CD1c-positive myeloid dendritic cell (primary cell): Measurements from ENCODE around the gene NBAS.
A peak's percentile ranks its signal among the peaks of the same experiment; 100 is the strongest.
"Not testable (repeated sequence)": the region's sequence is repeated elsewhere in the genome, so short reads cannot be mapped to it uniquely, and the experiment has no call there.

Experiments
- DNase-seq: peaks from one replicate; pipeline ENCODE4 v3.0.0-alpha.2; 2016; ENCODE audit errors: extremely low spot score

Gene NBAS

DNA sequence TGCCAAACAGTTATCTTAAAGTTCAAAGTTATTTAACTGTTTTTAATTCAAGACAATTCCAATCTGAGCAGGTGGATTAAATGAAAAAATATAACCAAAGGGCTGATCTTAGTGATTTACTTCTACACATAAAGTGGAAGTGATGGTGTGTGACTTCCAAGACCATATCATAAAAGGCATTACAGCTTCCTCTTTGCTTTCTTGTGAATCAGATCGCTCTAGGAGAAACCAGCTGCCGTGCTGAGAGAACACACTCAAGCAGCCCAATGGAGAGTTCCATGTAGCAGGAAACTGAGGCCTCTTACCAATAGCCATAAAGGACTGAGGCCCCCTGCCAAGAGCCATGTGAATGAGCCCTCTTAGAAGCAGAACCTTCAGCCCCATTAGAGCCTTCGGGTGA is 197.4 kb downstream of the NBAS start:
- DNase-seq: peak; percentile 5

DNA sequence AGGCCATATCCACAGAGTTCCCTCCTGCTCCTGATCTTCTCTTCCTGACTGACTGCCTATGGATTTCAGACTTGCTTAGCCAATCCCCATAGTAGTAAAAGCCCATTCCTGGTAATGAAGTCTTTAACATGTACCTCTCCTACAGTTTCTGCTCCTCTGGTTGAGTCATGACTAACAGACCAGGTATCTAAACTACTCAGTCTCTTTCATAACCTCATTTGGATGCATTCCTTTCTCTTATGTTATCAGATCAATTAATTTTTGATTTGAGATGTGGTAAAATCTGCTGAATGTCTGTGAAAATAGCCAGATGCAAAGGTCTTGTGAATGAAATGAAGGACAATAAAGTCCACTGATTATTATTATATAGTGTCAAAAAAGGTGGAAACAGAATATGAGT is 198.0 kb downstream of the NBAS start:
- no peak for DNase-seq

DNA sequence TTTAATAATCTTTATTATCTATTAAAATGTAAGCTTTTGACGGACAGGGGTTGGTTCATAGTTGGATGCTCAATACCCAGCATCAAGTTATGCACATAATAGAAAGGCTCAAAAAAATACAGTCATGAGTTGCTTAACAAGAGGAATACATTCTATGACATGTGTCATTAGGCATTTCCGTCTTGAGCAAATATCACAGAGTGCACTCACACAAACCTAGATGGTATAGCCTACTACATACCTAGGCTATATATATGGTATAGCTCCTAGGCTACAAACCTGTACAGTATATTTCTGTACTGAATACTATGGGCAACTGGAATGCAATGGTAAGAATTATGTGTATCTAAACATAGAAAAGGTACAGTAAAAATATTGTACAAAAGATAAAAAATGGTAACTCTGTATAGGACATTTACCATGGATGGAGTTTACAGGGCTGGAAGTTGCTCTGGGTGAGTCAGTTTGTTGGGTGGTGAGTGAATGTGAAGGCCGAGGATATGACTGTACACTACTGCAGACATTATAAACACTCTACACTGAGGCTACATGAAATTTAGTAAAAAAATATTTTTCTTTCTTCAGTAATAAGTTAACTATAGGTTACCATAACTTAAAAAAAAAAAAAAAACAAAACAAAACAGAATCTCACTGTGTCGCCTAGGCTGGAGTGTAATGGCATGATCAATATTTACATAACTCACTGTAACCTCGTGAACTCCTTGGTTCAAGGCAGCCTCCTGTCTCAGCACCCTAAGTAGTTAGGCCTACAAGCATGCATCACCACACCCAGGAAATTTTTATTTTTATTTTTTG is 201.2 kb downstream of the NBAS start:
- DNase-seq: no peak

DNA sequence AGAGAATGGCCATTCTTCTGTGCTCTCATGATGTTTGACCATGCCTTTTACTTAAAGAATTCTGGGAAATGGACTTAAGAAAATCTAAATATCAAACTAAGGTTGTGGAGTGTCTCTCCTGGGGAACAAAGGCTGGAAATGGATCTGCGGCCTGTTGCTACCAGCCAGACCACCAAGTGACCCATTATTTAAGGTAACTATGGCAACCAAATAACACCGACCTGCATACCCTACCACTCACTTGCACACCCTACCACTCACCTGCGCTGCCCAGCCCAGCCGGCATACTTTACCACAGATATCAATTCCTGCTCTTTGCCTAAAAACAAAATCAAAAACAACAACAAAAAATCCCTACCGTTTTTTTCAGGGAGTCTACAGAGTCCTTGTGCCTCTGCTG is 203.2 kb downstream of the NBAS start:
- DNase-seq: no peak

DNA sequence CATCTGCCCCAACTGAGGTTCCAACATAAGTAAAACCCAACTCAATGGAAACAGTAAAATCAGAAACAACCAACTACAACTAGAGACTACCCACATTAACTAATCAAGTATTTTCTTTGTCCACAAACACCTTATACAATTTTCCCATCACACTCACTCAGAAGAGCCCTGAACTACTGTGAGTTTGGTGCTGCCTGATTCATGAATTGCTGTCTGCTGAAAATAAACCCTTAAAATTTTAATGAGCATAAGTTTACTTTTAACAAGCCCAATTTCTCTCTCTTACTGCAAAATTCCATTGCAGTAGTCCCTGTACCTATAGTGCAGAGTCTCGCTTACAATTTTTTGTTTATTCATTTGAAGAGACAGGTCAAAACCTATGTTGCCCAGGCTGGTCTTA is 203.9 kb downstream of the NBAS start:
- no peak for DNase-seq

DNA sequence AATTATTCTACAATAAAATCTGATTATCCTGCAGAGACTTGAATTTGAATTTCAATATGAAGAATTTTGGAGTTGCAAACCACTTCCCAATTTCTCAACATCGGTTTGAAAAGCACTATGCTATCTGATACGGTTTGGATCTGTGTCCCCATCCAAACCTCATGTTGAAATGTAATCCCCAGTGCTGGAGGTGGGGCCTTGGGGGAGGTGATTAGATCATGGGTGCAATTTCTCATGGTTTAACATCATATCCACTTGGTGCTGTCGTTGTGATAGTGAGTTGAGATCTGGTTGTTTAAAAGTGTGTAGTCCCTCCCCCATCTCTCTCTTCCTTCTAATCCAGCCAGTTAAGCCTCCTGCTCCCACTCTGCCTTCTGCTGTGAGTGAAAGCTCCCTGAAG is 205.7 kb downstream of the NBAS start:
- no peak for DNase-seq

DNA sequence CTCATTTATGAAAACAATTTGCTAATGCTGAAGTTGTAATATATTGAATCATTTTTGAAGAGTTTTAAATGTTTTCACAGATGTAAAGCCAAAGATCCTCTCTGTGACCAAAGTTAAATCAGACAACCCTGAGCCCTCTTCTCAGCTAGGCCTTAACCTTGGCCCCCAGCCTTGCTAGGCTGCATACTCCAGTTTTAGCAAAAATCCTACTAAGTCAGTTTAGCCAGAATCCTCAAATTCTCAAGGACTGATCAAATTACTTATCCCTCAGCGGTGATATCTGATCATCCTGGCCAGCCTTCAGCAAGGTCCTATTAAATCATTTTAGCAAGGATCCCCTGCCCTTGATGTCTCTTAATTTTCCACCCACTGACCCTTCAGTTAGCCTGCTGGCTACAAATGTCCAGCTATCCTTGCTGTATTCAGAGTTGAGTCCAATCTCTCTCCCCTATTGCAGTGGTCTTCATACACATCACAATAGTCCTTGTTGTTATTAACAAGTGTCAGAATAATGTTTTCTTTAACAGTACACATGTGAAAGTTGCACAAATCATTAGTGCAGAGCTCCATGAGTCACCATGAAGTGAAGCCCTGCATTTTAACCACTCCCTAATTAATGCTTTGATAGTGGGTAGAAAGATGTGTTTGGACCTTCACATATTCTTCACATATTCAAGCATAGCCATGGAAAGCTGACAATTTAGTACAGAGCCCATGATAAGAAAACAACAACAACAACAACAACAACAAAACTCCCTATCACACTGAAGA is 206.4 kb downstream of the NBAS start:
- no peak for DNase-seq

DNA sequence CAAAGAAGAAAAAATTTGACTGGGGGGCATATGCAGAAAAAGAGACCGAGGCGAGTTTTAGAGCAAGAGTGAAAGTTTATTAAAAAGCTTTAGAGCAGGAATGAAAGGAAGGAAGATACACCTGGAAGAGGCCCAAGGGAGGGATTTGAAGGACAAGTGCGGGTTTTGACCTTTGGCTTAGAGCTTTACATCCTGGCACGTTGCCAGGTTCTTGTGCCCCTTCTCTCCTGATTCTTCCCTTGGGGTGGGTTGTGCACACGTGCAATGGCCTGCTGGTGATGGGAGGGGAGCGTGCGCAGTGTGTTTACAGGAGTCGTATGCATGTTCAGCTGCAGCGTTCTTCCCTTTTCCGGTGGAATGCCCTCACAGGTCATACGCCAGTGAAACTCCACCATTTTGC is 208.8 kb downstream of the NBAS start:
- no peak for DNase-seq

DNA sequence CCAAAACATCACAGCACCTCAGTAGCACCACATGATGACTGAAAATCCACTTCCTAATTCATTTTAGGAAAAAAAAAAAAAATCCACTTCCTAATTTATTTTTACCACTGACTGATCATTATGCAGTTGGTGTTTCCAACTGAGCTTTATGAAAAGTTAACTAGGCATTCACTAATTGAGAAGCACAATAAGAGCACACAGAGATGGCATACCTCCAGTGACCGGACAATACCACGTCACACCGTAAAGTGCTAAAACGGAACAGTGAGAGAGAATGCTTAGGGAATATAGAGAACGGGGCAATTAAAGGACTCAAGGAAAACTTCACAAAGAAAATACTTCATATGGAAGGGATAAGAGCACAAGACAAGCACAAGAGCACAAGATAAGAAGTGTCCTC is 212.5 kb downstream of the NBAS start:
- DNase-seq: no peak

DNA sequence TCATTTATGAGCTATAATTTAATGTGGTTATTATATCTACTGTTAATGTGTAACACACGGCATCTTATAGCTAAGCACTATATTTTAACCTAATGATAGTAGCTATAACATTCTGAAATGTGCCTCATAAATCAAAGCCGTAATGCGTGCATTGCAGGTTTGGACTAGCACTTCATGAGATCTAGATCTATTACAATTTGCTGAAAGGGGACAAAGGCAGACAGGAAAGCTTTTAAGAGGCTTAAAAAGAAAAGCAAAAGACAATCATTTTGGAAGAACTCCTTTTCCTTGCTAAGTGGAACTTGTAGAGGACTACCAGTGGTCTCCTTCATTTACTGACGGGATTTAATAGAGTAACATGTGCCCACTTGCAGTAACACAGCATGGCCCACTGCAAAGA is 213.1 kb downstream of the NBAS start:
- no peak for DNase-seq

DNA sequence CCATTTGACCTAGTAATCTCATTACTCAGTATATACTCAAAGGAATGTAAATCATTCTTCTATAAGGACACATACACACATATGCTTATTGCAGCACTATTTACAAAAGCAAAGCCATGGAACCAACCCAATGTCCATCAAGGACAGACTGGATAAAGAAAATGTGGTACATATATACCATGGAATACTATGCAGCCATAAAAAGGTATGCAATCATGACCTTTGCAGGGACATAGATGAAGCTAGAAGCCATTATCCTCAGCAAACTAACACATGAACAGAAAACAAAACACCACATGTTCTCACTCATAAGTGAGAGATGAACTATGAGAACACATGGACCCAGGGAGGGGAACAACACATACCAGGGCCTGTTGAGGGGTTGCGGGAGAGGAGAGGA is 214.5 kb downstream of the NBAS start:
- no peak for DNase-seq

DNA sequence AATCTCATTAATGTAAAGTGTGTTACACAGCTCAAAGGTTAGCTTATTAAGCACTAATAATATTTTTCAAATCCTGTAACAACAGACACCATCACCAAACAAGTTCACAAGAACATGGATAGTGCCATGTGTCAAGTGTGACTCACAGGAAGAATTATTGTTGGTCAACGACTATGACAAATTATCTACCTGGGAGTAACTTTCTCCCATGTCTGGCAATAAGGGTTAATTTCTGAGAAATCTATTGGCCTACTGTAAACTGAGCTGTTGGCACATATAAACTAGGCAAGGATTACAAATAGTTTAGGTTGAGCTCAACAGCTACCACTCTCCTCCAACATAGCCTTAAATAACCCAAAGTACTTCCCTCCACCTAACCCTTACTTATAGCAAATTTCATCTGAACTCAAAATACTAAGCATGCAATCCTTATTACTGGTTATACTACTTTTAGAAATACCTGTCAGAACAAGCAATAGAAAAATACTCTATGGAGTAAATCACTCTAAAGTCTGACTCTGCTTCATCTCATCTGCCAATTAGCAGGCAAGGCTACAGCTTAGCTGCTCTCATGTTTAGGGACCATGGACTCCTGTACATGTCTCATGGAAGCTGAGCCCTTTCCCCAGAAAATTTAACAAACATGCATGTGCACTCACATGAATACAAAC is 223.0 kb downstream of the NBAS start:
- DNase-seq: no peak

DNA sequence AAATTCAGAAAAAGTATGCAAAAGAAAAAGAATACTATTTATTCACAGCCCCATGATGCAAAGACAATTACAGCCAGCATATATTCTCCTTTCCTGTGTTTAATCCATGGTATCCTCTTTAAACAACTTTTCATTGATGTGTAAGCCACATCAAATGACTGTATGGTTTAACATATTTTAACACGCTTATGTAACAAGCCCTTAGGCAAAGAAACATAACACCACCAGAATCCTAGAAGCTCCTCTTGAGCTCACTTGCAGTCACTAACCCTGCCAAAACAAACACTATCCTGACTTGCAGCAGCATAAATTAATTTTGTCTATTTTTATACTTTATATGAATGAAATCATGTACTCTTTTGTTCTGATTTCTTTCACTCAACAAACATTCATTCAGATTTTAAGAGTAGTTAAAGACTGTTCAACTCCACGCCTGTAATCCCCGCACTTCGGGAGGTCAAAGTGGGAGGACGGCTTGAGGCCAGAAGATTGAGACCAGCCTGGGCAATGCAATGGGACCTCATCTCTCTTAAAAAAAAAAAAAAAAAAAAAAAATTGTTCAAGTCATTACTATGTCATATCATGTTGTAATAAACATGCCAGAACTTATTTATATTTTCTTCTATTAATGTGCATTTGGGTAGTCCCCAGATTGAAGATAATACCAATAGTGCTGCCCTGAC is 226.3 kb downstream of the NBAS start:
- DNase-seq: no peak

DNA sequence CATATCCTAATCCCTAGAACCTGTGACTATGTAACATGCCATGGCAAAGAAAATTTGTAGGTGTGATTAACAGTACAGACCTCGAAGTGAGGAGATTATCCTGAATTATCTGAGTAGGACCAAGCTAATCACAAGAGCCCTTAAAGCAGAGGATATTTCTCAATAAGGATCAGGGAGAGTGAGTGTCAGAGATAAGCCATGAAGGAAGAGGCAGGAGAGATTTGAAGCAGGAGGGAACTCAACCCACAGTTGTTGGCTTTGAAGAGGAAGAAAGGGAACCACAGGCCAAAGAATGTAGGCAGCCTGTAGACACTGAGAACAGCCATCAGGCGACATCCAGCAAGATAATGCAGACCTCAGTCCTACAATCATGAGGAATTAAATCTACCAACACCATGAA is 229.3 kb downstream of the NBAS start:
- no peak for DNase-seq

DNA sequence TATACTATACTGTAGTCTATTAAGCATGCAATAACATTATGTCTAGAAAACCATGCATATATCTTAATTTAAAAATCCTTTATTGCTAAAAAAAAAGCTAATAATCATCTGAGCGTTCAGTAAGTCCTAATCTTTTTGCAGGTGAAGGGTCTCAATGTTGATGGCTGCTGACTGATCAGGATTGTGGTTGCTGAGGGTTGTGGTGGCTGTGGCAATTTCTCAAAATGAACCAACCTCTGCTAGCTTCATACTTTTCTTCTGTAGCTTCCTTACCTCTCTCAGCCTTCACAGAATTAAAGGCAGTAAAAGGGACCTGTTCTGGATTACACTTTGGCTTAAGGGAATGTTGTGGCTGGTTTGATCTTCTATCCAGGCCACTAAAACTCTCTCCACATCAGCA is 235.8 kb downstream of the NBAS start:
- no peak for DNase-seq

DNA sequence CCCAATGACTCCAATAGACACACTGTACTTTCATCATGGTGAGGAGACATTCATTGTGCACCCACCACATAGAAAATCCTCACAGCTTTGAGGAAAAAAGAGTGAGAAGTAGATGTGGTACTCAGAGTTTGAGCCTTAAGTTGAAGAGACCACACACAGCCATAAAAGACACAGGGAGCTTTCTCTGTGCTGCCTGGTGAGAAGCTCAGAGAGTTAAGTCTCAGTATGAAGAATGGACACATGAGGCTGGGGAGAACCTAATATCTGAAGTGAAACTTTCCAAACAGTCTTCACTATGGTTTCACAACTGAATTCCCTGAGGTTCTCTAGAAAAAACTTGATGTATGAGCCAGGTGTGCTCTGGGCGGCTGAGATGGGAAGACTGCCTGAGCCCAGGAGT is 237.9 kb downstream of the NBAS start:
- DNase-seq: no peak

DNA sequence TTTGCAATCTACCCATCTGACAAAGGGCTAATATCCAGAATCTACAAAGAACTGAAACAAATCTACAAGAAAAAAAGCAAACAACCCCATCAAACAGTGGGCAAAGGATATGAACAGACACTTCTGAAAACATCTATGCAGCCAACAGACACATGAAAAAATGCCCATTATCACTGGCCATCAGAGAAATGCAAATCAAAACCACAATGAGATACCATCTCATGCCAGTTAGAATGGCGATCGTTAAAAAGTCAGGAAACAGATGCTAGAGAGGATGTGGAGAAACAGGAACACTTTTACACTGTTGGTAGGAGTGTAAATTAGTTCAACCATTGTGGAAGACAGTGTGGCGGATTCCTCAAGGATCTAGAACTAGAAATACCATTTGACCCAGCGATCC is 239.7 kb downstream of the NBAS start:
- not testable (repeated sequence) for DNase-seq

DNA sequence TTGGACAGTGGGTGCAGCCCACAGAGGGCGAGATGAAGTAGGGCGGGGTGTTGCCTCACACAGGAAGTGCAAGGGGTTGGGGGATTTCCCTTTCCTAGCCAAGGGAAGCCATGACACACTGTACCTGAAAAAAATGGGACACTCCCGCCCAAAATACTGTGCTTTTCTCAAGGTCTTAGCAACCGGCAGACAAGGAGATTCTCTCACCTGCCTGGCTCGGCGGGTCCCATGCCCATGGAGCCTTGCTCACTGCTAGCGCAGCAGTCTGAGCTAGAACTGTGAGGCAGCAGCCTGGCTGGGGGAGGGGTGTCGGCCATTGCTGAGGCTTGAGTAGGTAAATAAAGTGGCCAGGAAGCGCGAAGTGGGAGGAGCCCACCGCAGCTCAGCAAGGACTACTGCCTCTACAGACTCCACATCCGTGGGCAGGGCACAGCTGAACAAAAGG is 244.7 kb downstream of the NBAS start:
- DNase-seq: no peak

DNA sequence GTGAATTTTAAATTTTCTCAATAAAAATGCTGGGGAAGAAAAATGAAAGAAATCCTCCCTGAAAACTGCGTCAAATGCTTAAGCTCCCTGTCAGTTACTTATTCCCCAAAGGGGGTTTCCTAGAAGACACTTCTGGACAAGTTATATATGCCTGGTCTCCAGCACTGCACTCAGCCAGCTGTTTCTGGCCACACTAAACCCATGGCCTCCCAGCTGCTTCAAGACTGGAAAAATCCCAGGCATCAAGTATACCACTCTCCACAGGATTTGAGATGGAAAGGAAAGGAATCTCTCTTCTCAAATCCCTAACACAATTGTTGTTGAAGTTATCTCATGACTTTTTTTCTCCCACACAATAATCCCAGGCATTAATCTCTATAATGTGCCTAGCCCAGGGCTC is 245.7 kb downstream of the NBAS start:
- no peak for DNase-seq

DNA sequence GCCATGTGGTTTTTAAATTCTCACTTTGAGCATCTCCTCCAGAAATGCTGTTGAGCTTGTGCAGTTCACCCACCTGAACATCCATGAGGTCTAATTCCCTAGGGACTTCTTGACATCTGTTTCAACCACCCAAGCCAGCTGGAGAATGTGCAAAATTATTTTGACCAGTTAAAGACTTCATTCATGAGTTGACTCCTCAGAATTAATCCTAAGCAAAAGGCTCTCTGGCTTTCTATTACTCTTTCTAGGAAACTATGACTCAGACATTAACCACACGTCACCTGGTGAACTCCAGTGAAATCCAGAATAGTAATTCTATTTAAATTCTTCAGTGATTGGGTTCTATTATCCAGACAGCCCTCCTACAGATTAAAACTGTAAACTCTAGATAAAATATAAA is 247.5 kb downstream of the NBAS start:
- no peak for DNase-seq

DNA sequence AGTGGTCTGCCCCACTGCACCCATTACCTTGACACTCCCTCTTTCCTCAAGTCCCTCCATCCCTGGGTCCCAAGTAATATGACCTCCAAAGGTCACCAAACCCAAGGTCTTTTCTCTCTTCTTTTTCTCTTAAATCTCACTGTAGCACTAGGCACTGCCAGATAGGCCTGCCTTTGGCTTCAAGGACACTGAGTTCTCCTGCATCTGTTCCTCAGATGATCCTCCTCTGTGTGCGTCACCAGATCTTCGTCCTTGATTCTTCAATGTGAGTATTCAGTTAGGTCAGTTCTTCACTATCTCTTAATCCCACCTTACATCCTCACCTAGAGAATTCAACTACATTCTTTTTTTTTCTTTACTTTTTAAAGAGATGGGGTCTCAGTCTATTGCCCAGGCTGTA is 249.2 kb downstream of the NBAS start:
- DNase-seq: no peak

DNA sequence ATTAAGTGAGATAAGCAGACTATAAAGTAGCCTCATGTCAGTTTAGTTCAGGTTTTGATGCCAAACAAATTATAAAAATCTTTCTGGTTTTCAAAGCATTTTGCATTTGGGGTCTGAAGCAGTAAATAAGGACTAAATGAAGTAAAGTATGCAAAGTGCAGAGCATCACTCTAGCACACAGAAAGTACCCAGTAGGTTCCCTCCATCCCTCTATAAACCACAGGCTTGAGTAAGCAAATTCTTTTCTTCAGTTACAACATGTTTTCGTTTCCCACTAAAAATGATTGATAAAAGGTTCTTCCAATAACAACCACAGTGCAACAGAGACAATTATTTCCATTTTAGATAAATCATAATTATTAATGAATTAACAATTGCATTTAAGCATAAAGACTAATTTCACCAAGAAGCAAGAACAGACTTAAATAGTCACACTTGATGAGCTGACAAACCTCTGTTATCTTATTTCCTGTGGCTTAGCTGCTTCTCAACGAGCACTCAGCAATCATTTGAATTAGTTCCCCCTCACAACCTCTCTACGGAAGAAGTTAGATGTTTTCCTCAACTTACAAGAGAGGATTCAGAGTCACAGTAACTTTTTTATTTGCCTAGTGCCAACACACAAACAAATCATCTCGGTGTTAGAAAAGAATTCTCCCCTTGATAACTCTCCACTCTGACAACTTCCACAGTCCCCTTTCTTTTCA is 249.8 kb downstream of the NBAS start:
- DNase-seq: no peak
